HCT116 (cell line): Measurements from ENCODE around the gene SEH1L. TPM values are rescaled to one million over a fixed set of nuclear protein-coding genes. Genes with fewer than 3 reads are reported as not detected.

Experiments
- ATAC-seq: fragments of 200-7000 bp; cut with Tn5 transposase; 2 replicates; pipeline ENCODE4 v1.9.1; 2020; ENCODE audit warnings: mild to moderate bottlenecking, moderate library complexity
- BruUV-seq: library from RNA; stranded (reverse); fragments of 400-500 nt; replicated peaks from 2 replicates; lab custom pipeline; 2021; lab: Mats Ljungman, UMichigan
- CTCF ChIA-PET: fragments of 300-600 bp; sonication (Branson Sonifier 250); formaldehyde crosslinking; loops from one replicate; lab custom pipeline; 2021; ENCODE audit warnings: antibody characterized with exemption; lab: Charles Lee
- POLR2A ChIA-PET: fragments of 300-600, 350-600 bp; sonication (Branson Sonifier 250); formaldehyde crosslinking; loops from one replicate; lab custom pipeline; 2021; ENCODE audit warnings: antibody characterized with exemption; lab: Charles Lee
- RAD21 ChIA-PET, 2 experiments: fragments of 300-600 bp; sonication (Branson Sonifier 250); formaldehyde crosslinking; loops; one replicate each; lab custom pipeline; 2023; ENCODE audit warnings: low total read pairs in 2 of 2; ENCODE audit not compliant: uncharacterized antibody in 2 of 2, unreplicated experiment in 2 of 2, low non-redundant PET in 1 of 2; lab: Charles Lee
- DNase-seq: peaks from one replicate; pipeline ENCODE4 v3.0.0-alpha.2; 2010; ENCODE audit warnings: low read depth, low spot score
- H2AFZ ChIP-seq: fragments of 200-600 bp; shearing (Covaris generic), sonication (generic); 2 replicates; pipeline ENCODE4 v1.6.1; 2017; ENCODE audit warnings: low read depth, mixed run types, mixed read lengths, antibody characterized with exemption, low read length; ENCODE audit not compliant: poor library complexity, severe bottlenecking
- H3K27ac ChIP-seq: 2 replicates; pipeline ENCODE4 v1.5.1; 2012; ENCODE audit warnings: low read depth, low read length
- H3K27me3 ChIP-seq: fragments of 200-600 bp; sonication (generic); 2 replicates; pipeline ENCODE4 v1.6.1; 2016; ENCODE audit warnings: mixed run types, low read length, mixed read lengths; ENCODE audit not compliant: insufficient read depth
- H3K36me3 ChIP-seq, 2 experiments: fragments of 200-500 bp in 1 of 2; fragments of 200-600 bp in 1 of 2; sonication (Bioruptor generic) in 1 of 2; sonication (generic) in 1 of 2; 2 replicates each; pipeline versions ENCODE4 v1.5.1 to v1.6.1; 2014 to 2016; ENCODE audit warnings: low read length in 2 of 2, inconsistent platforms in 1 of 2, mixed read lengths in 1 of 2, mixed run types in 1 of 2; ENCODE audit not compliant: insufficient read depth in 2 of 2, control insufficient read depth in 1 of 2
- H3K4me1 ChIP-seq, 2 experiments: fragments of 200-600 bp in 1 of 2; sonication (generic) in 1 of 2; 2 replicates each; pipeline versions ENCODE4 v1.5.1 to v1.6.1; 2012 to 2017; ENCODE audit warnings: low read length in 2 of 2, inconsistent platforms in 1 of 2, mild to moderate bottlenecking in 1 of 2, mixed read lengths in 1 of 2, mixed run types in 1 of 2, moderate library complexity in 1 of 2; ENCODE audit not compliant: insufficient read depth in 2 of 2, control insufficient read depth in 1 of 2
- H3K4me2 ChIP-seq: fragments of 200-600 bp; sonication (generic); 2 replicates; pipeline ENCODE4 v1.6.1; 2017; ENCODE audit warnings: mixed run types, low read length, mixed read lengths
- H3K4me3 ChIP-seq, 2 experiments: fragments of 200-600 bp in 1 of 2; sonication (generic) in 1 of 2; replicated peaks in 1 of 2; 2 replicates each; pipeline ENCODE4 v1.5.1; 2011 to 2016; ENCODE audit warnings: low read length in 2 of 2, control low read depth in 1 of 2, low read depth in 1 of 2, mild to moderate bottlenecking in 1 of 2, mixed read lengths in 1 of 2, mixed run types in 1 of 2
- H3K79me2 ChIP-seq: fragments of 200-600 bp; sonication (generic); 2 replicates; pipeline ENCODE4 v1.6.1; 2017; ENCODE audit warnings: mild to moderate bottlenecking, mixed run types, low read length, moderate library complexity, mixed read lengths; ENCODE audit not compliant: insufficient read depth
- H3K9ac ChIP-seq: fragments of 200-600 bp; sonication (generic); 2 replicates; pipeline ENCODE4 v1.6.1; 2016; ENCODE audit warnings: low read length, mixed read lengths
- H3K9me2 ChIP-seq: fragments of 200-600 bp; sonication (generic), shearing (Covaris generic); 2 replicates; pipeline ENCODE4 v1.6.1; 2017; ENCODE audit warnings: mixed run types, mild to moderate bottlenecking, moderate library complexity; ENCODE audit not compliant: insufficient read depth
- H3K9me3 ChIP-seq, 2 experiments: fragments of 200-500 bp in 1 of 2; fragments of 200-600 bp in 1 of 2; sonication (Bioruptor generic) in 1 of 2; sonication (generic) in 1 of 2; 2 replicates each; pipeline ENCODE4 v1.6.1; 2014 to 2017; ENCODE audit warnings: low read length in 2 of 2, mixed read lengths in 2 of 2, inconsistent platforms in 1 of 2, low read depth in 1 of 2, mild to moderate bottlenecking in 1 of 2, mixed run types in 1 of 2, moderate library complexity in 1 of 2; ENCODE audit not compliant: control insufficient read depth in 1 of 2, insufficient read depth in 1 of 2
- H4K20me1 ChIP-seq: fragments of 200-600 bp; sonication (generic), shearing (Covaris generic); 2 replicates; pipeline ENCODE4 v1.6.1; 2017; ENCODE audit warnings: mixed run types, mild to moderate bottlenecking, moderate library complexity; ENCODE audit not compliant: insufficient read depth
- CEBPB ChIP-seq: IDR thresholded peaks from 2 replicates; pipeline ENCODE4 v1.6.1; 2012; ENCODE audit warnings: low read depth
- CTCF ChIP-seq, 3 experiments: fragments of 200-600 bp in 1 of 3; sonication (generic) in 1 of 3; IDR thresholded peaks in 2 of 3; conservative IDR thresholded peaks in 1 of 3; 2 replicates each; pipeline ENCODE4 v1.5.1; 2012 to 2017; ENCODE audit warnings: low read depth in 2 of 3, low read length in 2 of 3, antibody characterized with exemption in 1 of 3, borderline replicate concordance in 1 of 3, control low read depth in 1 of 3, mild to moderate bottlenecking in 1 of 3, mixed read lengths in 1 of 3, mixed run types in 1 of 3, moderate library complexity in 1 of 3; ENCODE audit not compliant: insufficient read depth in 1 of 3
- EGR1 ChIP-seq: IDR thresholded peaks from 2 replicates; pipeline ENCODE4 v1.6.1; 2012; ENCODE audit warnings: low read depth
- ELF1 ChIP-seq: IDR thresholded peaks from 2 replicates; pipeline ENCODE4 v1.6.1; 2012; ENCODE audit warnings: low read depth, borderline replicate concordance
- EZH2 ChIP-seq: fragments of 200-600 bp; sonication (generic); IDR thresholded peaks from 2 replicates; pipeline ENCODE4 v1.6.1; 2017; ENCODE audit warnings: antibody characterized with exemption, mixed run types
- EZH2phosphoT487 ChIP-seq: fragments of 200-600 bp; IDR thresholded peaks from 2 replicates; pipeline ENCODE4 v1.6.1; 2018; ENCODE audit warnings: antibody characterized with exemption, borderline replicate concordance
- FOSL1 ChIP-seq: IDR thresholded peaks from 2 replicates; pipeline ENCODE4 v1.6.1; 2012; ENCODE audit warnings: low read depth
- JUND ChIP-seq: IDR thresholded peaks from 2 replicates; pipeline ENCODE4 v1.6.1; 2012
- POLR2AphosphoS5 ChIP-seq: IDR thresholded peaks from 2 replicates; pipeline ENCODE4 v1.6.1; 2011; ENCODE audit warnings: mild to moderate bottlenecking, low read depth, low read length, moderate library complexity
- RAD21 ChIP-seq: IDR thresholded peaks from 2 replicates; pipeline ENCODE4 v1.6.1; 2012; ENCODE audit warnings: low read depth, mild to moderate bottlenecking
- REST ChIP-seq: IDR thresholded peaks from 2 replicates; pipeline ENCODE4 v1.6.1; 2012; ENCODE audit warnings: low read depth
- SIN3A ChIP-seq: IDR thresholded peaks from 2 replicates; pipeline ENCODE4 v1.6.1; 2012; ENCODE audit warnings: low read depth
- SP1 ChIP-seq: IDR thresholded peaks from 2 replicates; pipeline ENCODE4 v1.6.1; 2012; ENCODE audit warnings: low read depth
- SRF ChIP-seq: IDR thresholded peaks from 2 replicates; pipeline ENCODE4 v1.6.1; 2012; ENCODE audit warnings: low read depth
- TCF7L2 ChIP-seq: IDR thresholded peaks from 2 replicates; pipeline ENCODE4 v1.7.0; 2011; ENCODE audit warnings: borderline replicate concordance, inconsistent platforms; ENCODE audit not compliant: insufficient read depth, insufficient read length; ENCODE audit errors: extremely low read depth
- YY1 ChIP-seq: IDR thresholded peaks from 2 replicates; pipeline ENCODE4 v1.6.1; 2011; ENCODE audit warnings: low read length, low read depth, moderate library complexity, mild to moderate bottlenecking; ENCODE audit not compliant: insufficient replicate concordance; ENCODE audit errors: extremely low read depth
- ZNF274 ChIP-seq: fragments of 200-500 bp; sonication (Bioruptor generic); IDR thresholded peaks from 2 replicates; pipeline ENCODE4 v1.6.1; 2014; ENCODE audit warnings: mild to moderate bottlenecking, low read depth, low read length, inconsistent platforms
- intact Hi-C: fragments of 100-400 bp; cut with micrococcal nuclease; formaldehyde crosslinking; loops from 2 replicates; pipeline ENCODE4 v1.10.0; 2022
- total RNA-seq: library from RNA; stranded (reverse); gene quantifications from one replicate; pipeline ENCODE4 v1.2.1, GENCODE V29; 2021; ENCODE audit not compliant: unreplicated experiment
- TF ChIP-seq, protein P1 (sequence below): IDR thresholded peaks from 2 replicates; pipeline ENCODE4 v1.6.1; 2012

SEH1L gene
- total RNA-seq, 1 experiment from 2014 or later, result 83.7 TPM

DNA sequence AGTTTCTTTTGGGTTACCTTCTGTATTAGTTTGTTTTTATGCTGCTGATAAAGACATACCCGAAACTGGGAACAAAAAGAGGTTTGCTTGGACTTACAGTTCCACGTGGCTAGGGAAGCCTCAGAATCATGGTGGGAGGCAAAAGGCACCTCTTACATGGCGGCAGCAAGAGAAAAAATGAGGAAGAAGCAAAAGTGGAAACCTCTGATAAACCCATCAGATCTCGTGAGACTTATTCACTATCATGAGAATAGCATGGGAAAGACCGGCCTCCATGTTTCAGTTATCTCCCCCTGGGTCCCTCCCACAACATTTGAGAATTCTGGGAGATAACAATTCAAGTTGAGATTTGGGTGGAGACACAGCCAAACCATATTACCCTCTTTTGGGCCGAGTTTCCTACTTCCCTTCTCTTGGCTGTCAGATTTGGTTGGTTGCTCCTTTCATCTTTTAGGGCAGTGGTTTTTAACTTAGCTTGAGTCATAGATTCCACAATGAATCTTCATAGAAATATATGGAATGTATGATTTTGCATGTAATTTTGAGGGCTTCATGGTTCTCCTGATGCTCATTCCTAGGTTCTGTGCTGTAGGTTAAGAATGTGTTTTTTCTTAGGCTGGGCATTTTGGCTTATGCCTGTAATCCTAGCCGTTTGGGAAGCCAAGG lies 87.6 kb downstream of the SEH1L start:
- Histone ChIP-seq H3K79me2 (peaks cover 23% of the 10 kb centered on the region), H2AFZ (no peak overlapping the region), H3K4me1 (no peaks in the 10 kb centered on the region), H3K4me2 (no peak overlapping the region), H4K20me1 (no peaks in the 10 kb centered on the region), H3K27ac (no peak overlapping the region), H3K4me3 (no peak overlapping the region), H3K27me3 (no peaks in the 10 kb centered on the region), H3K9me2 (no peaks in the 10 kb centered on the region), H3K36me3 (peaks cover 12% of the 10 kb centered on the region in 2 experiments; a peak in 2 of 4 replicates), H3K9me3 (no peaks in the 10 kb centered on the region), H3K9ac (no peak overlapping the region)
- POLR2A ChIA-PET, result no interaction called here
- BruUV-seq, result no TSS peak
- RAD21 ChIA-PET, result no interaction called here
- DNase-seq, result no peak
- TF ChIP-seq CEBPB (no peak), JUND (no peak), SP1 (no peak), CTCF (IDR thresholded peaks at IDR 0.05 in 2 of 3, conservative IDR thresholded peaks at IDR 0.05 in 1 of 3; ENCODE audit: borderline replicate concordance in 1 of 3, insufficient read depth in 1 of 3, low read depth in 2 of 3, low read length in 2 of 3) (no peak), TCF7L2 (no peak), YY1 (no peak), SIN3A (no peak), RAD21 (no peak), ELF1 (no peak), FOSL1 (no peak), EGR1 (no peak), ZNF274 (no peak), POLR2AphosphoS5 (no peak), SRF (no peak), EZH2phosphoT487 (no peak), REST (no peak), EZH2 (no peak)
- TF ChIP-seq, protein P1, sequence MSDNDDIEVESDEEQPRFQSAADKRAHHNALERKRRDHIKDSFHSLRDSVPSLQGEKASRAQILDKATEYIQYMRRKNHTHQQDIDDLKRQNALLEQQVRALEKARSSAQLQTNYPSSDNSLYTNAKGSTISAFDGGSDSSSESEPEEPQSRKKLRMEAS, result no peak
- CTCF ChIA-PET, result no interaction called here
- intact Hi-C loops, result no loop called here
- ATAC-seq, result no peak
